ENCODE measurements around the gene PEPD. TPM values are rescaled to one million over a fixed set of nuclear protein-coding genes. Genes with fewer than 3 reads are reported as not detected.

The PEPD gene
- total and polyA plus RNA-seq, 3 experiments from 2014 or later, result 47.9 to 109 (median 49.0) TPM

DNA sequence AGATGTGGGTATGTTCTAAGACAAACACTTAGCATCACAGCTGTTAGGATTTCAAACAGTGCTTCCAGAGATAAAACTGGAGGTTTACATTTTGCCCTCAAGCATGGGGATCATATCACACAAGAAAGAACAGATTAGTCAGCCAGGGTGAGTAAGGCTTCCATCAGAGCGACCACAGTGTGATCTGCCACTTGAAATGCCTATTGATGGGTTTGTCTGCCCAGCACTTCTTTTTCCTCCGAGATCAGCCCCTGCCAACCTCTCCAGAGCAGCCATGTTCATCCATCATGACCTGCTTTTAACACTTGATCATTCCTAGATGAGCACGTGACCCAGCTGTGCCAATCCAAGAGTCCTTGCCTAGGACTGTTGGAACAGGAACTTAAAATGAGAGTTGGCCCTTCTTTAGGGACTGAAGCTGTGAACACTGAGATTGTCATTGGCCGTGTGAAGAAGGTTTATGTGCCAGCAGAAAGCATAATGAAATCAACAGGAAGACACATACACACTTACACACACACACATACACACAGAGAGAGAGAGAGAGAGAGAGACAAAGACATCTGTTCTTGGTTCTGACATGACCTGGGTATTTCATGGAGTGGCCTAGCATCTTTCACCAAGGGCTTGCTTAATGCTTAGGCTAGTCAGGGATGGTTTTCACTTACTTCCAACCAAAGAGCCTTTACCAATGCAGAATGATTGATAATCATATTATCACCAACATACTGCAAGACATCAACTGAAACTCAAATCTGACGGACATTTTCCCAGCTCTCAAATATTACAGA lies 153.3 kb downstream of the PEPD start:
- CTCF ChIA-PET, result interaction anchor here (0.9 to 1.0 kb wide), 2 partner anchors 14 to 224 kb away, joined by 3 read pairs; no protein-coding TSS in a partner anchor
- Mint-ChIP-seq H3K4me1 (peaks cover 3 to 6% (median 4%) of the 10 kb centered on the region in 3 donors), H3K27me3 (peaks cover 0 to 9% of the 10 kb centered on the region in 2 donors), H3K27ac (no peak overlapping the region), H3K36me3 (no peaks in the 10 kb centered on the region), H3K9me3 (no peaks in the 10 kb centered on the region), H3K4me3 (peak overlapping the region in 1 of 7 donors; percentile 64)
- Histone ChIP-seq H3K27me3 (ENCODE audit: insufficient read depth, low read length, poor library complexity, severe bottlenecking) (no peaks in the 10 kb centered on the region), H3K27ac (ENCODE audit: low read depth, low read length) (no peak overlapping the region), H3K36me3 (ENCODE audit: insufficient read depth, low read length) (no peaks in the 10 kb centered on the region), H3K4me3 (ENCODE audit: low read length) (no peak overlapping the region), H3K4me1 (ENCODE audit: insufficient read depth, low read length) (no peaks in the 10 kb centered on the region), H3K9me3 (ENCODE audit: low read length) (no peaks in the 10 kb centered on the region)
- POLR2A ChIA-PET, result no interaction called here
- DNase-seq, result no peak

GRCh38 chr19:33366897-33367296 lies 154.7 kb downstream of the PEPD start:
- no peaks in the 10 kb centered on the region for H3K27me3 ChIP-seq (ENCODE audit: insufficient read depth, low read length, poor library complexity, severe bottlenecking)
- no peaks in the 10 kb centered on the region for H3K9me3 ChIP-seq (ENCODE audit: low read length)
- no peaks in the 10 kb centered on the region for H3K4me1 ChIP-seq (ENCODE audit: insufficient read depth, low read length)
- ChIA-PET POLR2A (no interaction called here), CTCF (no interaction called here)
- no peak overlapping the region for H3K4me3 ChIP-seq (ENCODE audit: low read length)
- Mint-ChIP-seq H3K27ac (no peak overlapping the region), H3K36me3 (no peaks in the 10 kb centered on the region), H3K27me3 (peaks cover 4 to 18% of the 10 kb centered on the region in 2 donors), H3K9me3 (no peaks in the 10 kb centered on the region), H3K4me1 (no peaks in the 10 kb centered on the region), H3K4me3 (no peak overlapping the region)
- H3K27ac ChIP-seq (ENCODE audit: low read depth, low read length), result no peak overlapping the region
- H3K36me3 ChIP-seq (ENCODE audit: insufficient read depth, low read length), result no peaks in the 10 kb centered on the region
- DNase-seq, result no peak

DNA sequence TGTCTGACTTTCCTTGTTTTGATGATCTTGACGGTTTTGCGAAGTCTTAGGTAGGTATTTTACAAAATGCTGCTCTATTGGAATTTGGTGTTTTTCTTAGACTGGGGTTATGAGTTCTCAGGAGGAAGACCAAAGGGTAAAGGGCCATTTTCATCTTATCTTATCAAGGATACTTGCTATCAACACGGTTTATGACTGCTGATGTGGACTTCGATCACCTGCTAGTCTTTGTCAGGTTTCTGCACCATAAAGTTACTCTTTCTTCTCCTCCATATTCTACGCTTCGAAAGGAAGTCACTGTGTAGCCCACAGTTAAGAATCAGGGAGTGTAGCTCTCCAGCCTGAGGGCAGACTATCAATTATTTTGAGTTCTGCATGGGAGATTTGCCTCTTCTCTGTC lies 155.5 kb downstream of the PEPD start:
- peaks cover 6 to 24% of the 10 kb centered on the region in 2 donors for H3K27me3 Mint-ChIP-seq
- ChIA-PET POLR2A (no interaction called here), CTCF (no interaction called here)
- no peak for DNase-seq
- Histone ChIP-seq H3K4me3 (ENCODE audit: low read length) (no peak overlapping the region), H3K27ac (ENCODE audit: low read depth, low read length) (no peak overlapping the region), H3K36me3 (ENCODE audit: insufficient read depth, low read length) (no peaks in the 10 kb centered on the region), H3K9me3 (ENCODE audit: low read length) (no peaks in the 10 kb centered on the region), H3K4me1 (ENCODE audit: insufficient read depth, low read length) (no peaks in the 10 kb centered on the region), H3K27me3 (ENCODE audit: insufficient read depth, low read length, poor library complexity, severe bottlenecking) (no peaks in the 10 kb centered on the region)
- no peaks in the 10 kb centered on the region for H3K36me3 Mint-ChIP-seq
- H3K4me3 Mint-ChIP-seq, result no peak overlapping the region
- no peaks in the 10 kb centered on the region for H3K4me1 Mint-ChIP-seq
- H3K27ac Mint-ChIP-seq, result no peak overlapping the region
- H3K9me3 Mint-ChIP-seq, result no peaks in the 10 kb centered on the region

- Histone ChIP-seq H3K4me1 (ENCODE audit: insufficient read depth, low read length) (no peaks in the 10 kb centered on the region), H3K36me3 (ENCODE audit: insufficient read depth, low read length) (no peaks in the 10 kb centered on the region), H3K27ac (ENCODE audit: low read depth, low read length) (no peak overlapping the region), H3K4me3 (ENCODE audit: low read length) (no peak overlapping the region), H3K27me3 (ENCODE audit: insufficient read depth, low read length, poor library complexity, severe bottlenecking) (no peaks in the 10 kb centered on the region), H3K9me3 (ENCODE audit: low read length) (no peaks in the 10 kb centered on the region)
- H3K27ac Mint-ChIP-seq, result no peak overlapping the region
- H3K4me1 Mint-ChIP-seq, result no peaks in the 10 kb centered on the region
- H3K9me3 Mint-ChIP-seq, result no peaks in the 10 kb centered on the region
- CTCF ChIA-PET, result no interaction called here
- peaks cover 6 to 25% of the 10 kb centered on the region in 2 donors for H3K27me3 Mint-ChIP-seq
- POLR2A ChIA-PET, result no interaction called here
- no peaks in the 10 kb centered on the region for H3K36me3 Mint-ChIP-seq
- DNase-seq, result no peak
- no peak overlapping the region for H3K4me3 Mint-ChIP-seq
Observed at GRCh38 chr19:33365691-33366090, 155.9 kb downstream of the PEPD start.

GRCh38 chr19:33363476-33363875 lies 158.1 kb downstream of the PEPD start:
- Histone ChIP-seq H3K27ac (ENCODE audit: low read depth, low read length) (no peak overlapping the region), H3K4me1 (ENCODE audit: insufficient read depth, low read length) (no peaks in the 10 kb centered on the region), H3K27me3 (ENCODE audit: insufficient read depth, low read length, poor library complexity, severe bottlenecking) (no peaks in the 10 kb centered on the region), H3K4me3 (ENCODE audit: low read length) (no peak overlapping the region), H3K36me3 (ENCODE audit: insufficient read depth, low read length) (no peaks in the 10 kb centered on the region), H3K9me3 (ENCODE audit: low read length) (no peaks in the 10 kb centered on the region)
- no peak for DNase-seq
- Mint-ChIP-seq H3K36me3 (no peaks in the 10 kb centered on the region), H3K9me3 (no peaks in the 10 kb centered on the region), H3K4me1 (no peaks in the 10 kb centered on the region), H3K27ac (peak overlapping the region in 1 of 8 donors; percentile 16), H3K27me3 (peaks cover 6 to 31% of the 10 kb centered on the region in 2 donors), H3K4me3 (no peak overlapping the region)
- POLR2A ChIA-PET, result no interaction called here
- CTCF ChIA-PET, result interaction anchor here (1.2 kb wide), 1 partner anchor 10 kb away, joined by 3 read pairs; the partner anchor contains the start of gene CEBPG

DNA sequence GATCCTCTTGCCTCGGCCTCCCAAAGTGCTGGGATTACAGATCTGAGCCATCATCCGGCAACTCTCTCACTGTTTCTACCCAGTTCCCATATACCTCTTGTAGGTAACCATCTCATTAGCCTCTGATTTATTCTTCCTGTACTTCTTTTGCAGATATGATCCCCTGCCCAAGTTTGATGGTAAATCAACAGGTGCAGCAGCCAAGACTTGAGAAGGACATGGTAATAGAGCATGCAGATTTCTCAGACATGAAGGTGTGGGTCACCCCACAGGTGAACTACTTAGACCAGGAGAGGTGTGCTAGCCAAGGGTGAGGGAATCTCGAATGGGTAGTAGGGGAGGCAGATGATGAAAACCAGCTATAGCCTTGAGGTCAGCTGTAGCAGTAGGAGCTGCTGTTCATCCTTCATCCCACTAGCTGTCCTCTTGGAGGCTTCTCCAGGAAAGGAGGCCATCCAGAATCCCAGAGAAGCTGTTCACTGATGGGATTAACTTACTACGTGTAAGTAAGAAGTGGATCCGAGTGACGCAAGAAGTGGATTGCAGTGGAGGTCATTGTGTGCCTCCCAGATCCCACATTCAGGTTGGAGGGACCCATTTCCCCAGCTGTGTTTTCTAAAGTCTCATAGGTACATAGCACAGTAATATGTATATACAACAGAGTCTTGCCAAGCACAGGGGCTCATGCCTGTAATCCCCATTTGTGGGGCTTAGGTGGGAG lies 158.9 kb downstream of the PEPD start:
- CTCF ChIA-PET, result interaction anchor here (1.2 kb wide), 1 partner anchor 10 kb away, joined by 3 read pairs; the partner anchor contains the start of gene CEBPG
- Histone ChIP-seq H3K9me3 (ENCODE audit: low read length) (no peaks in the 10 kb centered on the region), H3K4me1 (ENCODE audit: insufficient read depth, low read length) (no peaks in the 10 kb centered on the region), H3K27me3 (ENCODE audit: insufficient read depth, low read length, poor library complexity, severe bottlenecking) (no peaks in the 10 kb centered on the region), H3K27ac (ENCODE audit: low read depth, low read length) (no peak overlapping the region), H3K36me3 (ENCODE audit: insufficient read depth, low read length) (no peaks in the 10 kb centered on the region), H3K4me3 (ENCODE audit: low read length) (no peak overlapping the region)
- Mint-ChIP-seq H3K9me3 (no peaks in the 10 kb centered on the region), H3K4me1 (no peaks in the 10 kb centered on the region), H3K4me3 (no peak overlapping the region), H3K27me3 (peaks cover 8 to 36% of the 10 kb centered on the region in 2 donors), H3K27ac (peak overlapping the region in 1 of 8 donors; percentile 7), H3K36me3 (no peaks in the 10 kb centered on the region)
- POLR2A ChIA-PET, result no interaction called here
- no peak for DNase-seq

DNA sequence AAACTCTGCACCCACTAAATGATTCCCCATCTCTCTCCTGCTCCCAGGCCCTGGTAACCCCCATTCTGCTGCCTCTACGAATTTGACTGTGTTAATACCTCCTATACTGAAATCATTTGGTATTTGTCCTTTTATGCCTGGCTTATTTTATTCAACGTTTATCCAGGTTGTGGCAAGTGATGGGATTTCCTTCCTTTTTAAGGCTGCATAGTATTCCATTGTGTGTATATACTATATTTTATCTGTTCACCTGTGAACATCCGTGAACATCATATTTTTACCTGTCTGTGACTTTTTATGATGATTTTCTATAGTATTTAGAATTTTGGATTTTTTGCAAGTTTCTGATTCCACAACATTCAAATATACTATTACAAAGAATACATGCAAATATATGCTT lies 162.0 kb downstream of the PEPD start:
- no peaks in the 10 kb centered on the region for H3K36me3 Mint-ChIP-seq
- no peak overlapping the region for H3K27ac Mint-ChIP-seq
- H3K27me3 Mint-ChIP-seq, result peaks cover 14 to 48% of the 10 kb centered on the region in 2 donors
- Histone ChIP-seq H3K36me3 (ENCODE audit: insufficient read depth, low read length) (no peaks in the 10 kb centered on the region), H3K4me3 (ENCODE audit: low read length) (no peak overlapping the region), H3K4me1 (ENCODE audit: insufficient read depth, low read length) (no peaks in the 10 kb centered on the region), H3K27ac (ENCODE audit: low read depth, low read length) (no peak overlapping the region), H3K27me3 (ENCODE audit: insufficient read depth, low read length, poor library complexity, severe bottlenecking) (no peaks in the 10 kb centered on the region), H3K9me3 (ENCODE audit: low read length) (no peaks in the 10 kb centered on the region)
- ChIA-PET CTCF (no interaction called here), POLR2A (no interaction called here)
- no peaks in the 10 kb centered on the region for H3K4me1 Mint-ChIP-seq
- no peak for DNase-seq
- no peak overlapping the region for H3K4me3 Mint-ChIP-seq
- peaks cover 2 to 11% (median 6%) of the 10 kb centered on the region in 5 donors for H3K9me3 Mint-ChIP-seq

DNA sequence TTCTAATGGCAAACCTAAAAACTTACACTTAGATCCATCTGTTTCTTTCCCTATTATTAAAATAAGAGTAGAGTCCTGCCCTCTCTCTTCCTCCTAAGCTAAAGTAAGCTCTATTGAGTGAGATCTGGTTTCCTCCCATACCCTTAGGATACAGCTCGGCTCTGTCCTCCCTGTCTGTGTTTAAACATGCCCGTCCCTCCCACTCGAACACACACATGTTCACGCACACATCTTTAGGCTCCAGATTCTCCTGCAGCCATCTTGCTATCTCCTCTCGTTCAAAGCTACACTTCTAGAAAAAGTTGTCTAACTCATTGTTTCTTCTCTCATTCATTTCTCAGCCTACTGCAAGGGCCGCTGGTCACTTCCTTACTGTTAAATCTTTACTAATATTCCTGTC lies 163.2 kb downstream of the PEPD start:
- Mint-ChIP-seq H3K27me3 (peaks cover 14 to 42% of the 10 kb centered on the region in 2 donors), H3K27ac (no peak overlapping the region), H3K4me3 (no peak overlapping the region), H3K4me1 (no peaks in the 10 kb centered on the region), H3K36me3 (no peaks in the 10 kb centered on the region), H3K9me3 (peaks cover 2 to 11% (median 6%) of the 10 kb centered on the region in 5 donors)
- Histone ChIP-seq H3K4me3 (ENCODE audit: low read length) (no peak overlapping the region), H3K9me3 (ENCODE audit: low read length) (no peaks in the 10 kb centered on the region), H3K36me3 (ENCODE audit: insufficient read depth, low read length) (no peaks in the 10 kb centered on the region), H3K27ac (ENCODE audit: low read depth, low read length) (no peak overlapping the region), H3K27me3 (ENCODE audit: insufficient read depth, low read length, poor library complexity, severe bottlenecking) (no peaks in the 10 kb centered on the region), H3K4me1 (ENCODE audit: insufficient read depth, low read length) (no peaks in the 10 kb centered on the region)
- DNase-seq, result no peak
- ChIA-PET POLR2A (no interaction called here), CTCF (no interaction called here)
